Measurements from ENCODE around the gene CD300LD. TPM values are rescaled to one million over a fixed set of nuclear protein-coding genes. Genes with fewer than 3 reads are reported as not detected.

The CD300LD gene
- total and polyA plus RNA-seq, 12 donors: not detected

- 68 to 76% (median 73%) methylated on average over 1 of the region's 1 CpG for WGBS, 4 donors
Measured at GRCh38 chr17:74591503-74591902, 580 bp downstream of the CD300LD start.

GRCh38 chr17:74585711-74586110, 6.4 kb downstream of the CD300LD start:
- no peak overlapping the region for H3K4me3 ChIP-seq
- 70 to 81% (median 75%) methylated on average over 5 of the region's 5 CpGs for WGBS, 4 donors
- no peak for DNase-seq
- H3K27ac ChIP-seq: no peak overlapping the region
- no peaks in the 10 kb centered on the region for H3K9me3 ChIP-seq (replicated peaks in 1 of 3)
- no peaks in the 10 kb centered on the region for H3K27me3 ChIP-seq
- no peaks in the 10 kb centered on the region for H3K36me3 ChIP-seq (replicated peaks in 1 of 2)
- intact Hi-C loops (cut with DNase I): no loop called here
- H3K4me1 ChIP-seq (replicated peaks in 1 of 2): no peaks in the 10 kb centered on the region
- TF ChIP-seq CTCF (IDR thresholded peaks at IDR 0.05): no peak
- TF ChIP-seq POLR2A (IDR thresholded peaks at IDR 0.05): no peak

More at GRCh38 chr17:74591503-74591902, 580 bp downstream of the CD300LD start:
- no peak for DNase-seq
- Histone ChIP-seq H3K4me3 (no peak overlapping the region), H3K4me1 (replicated peaks in 1 of 2) (no peaks in the 10 kb centered on the region), H3K27ac (no peak overlapping the region), H3K9me3 (replicated peaks in 1 of 3) (no peaks in the 10 kb centered on the region), H3K27me3 (peaks cover 5% of the 10 kb centered on the region), H3K36me3 (replicated peaks in 1 of 2) (no peaks in the 10 kb centered on the region)
- intact Hi-C loops (cut with DNase I): no loop called here
- TF ChIP-seq POLR2A (IDR thresholded peaks at IDR 0.05) (no peak), CTCF (IDR thresholded peaks at IDR 0.05) (no peak)

GRCh38 chr17:74584292-74585060, 7.6 kb downstream of the CD300LD start:
- Histone ChIP-seq H3K27ac (no peak overlapping the region), H3K9me3 (replicated peaks in 1 of 3) (no peaks in the 10 kb centered on the region), H3K4me3 (no peak overlapping the region), H3K4me1 (replicated peaks in 1 of 2) (no peaks in the 10 kb centered on the region), H3K27me3 (no peaks in the 10 kb centered on the region), H3K36me3 (replicated peaks in 1 of 2) (no peaks in the 10 kb centered on the region)
- TF ChIP-seq POLR2A (IDR thresholded peaks at IDR 0.05): no peak
- no peak for TF ChIP-seq CTCF (IDR thresholded peaks at IDR 0.05)
- WGBS, 4 donors: 61 to 78% (median 67%) methylated on average over 14 of the region's 14 CpGs
- intact Hi-C loops (cut with DNase I): no loop called here
- DNase-seq: no peak

GRCh38 chr17:74582633-74583032, 9.4 kb downstream of the CD300LD start:
- no peaks in the 10 kb centered on the region for H3K4me1 ChIP-seq (replicated peaks in 1 of 2)
- WGBS, 4 donors: 74 to 88% (median 83%) methylated on average over 10 of the region's 10 CpGs
- DNase-seq: no peak
- no peaks in the 10 kb centered on the region for H3K36me3 ChIP-seq (replicated peaks in 1 of 2)
- H3K4me3 ChIP-seq: no peak overlapping the region
- no peaks in the 10 kb centered on the region for H3K27me3 ChIP-seq
- intact Hi-C loops (cut with DNase I): no loop called here
- H3K9me3 ChIP-seq (replicated peaks in 1 of 3): no peaks in the 10 kb centered on the region
- H3K27ac ChIP-seq: no peak overlapping the region
- TF ChIP-seq CTCF (IDR thresholded peaks at IDR 0.05): no peak
- no peak for TF ChIP-seq POLR2A (IDR thresholded peaks at IDR 0.05)
